Measurements from ENCODE around the gene RSPO1.

The RSPO1 gene

DNA sequence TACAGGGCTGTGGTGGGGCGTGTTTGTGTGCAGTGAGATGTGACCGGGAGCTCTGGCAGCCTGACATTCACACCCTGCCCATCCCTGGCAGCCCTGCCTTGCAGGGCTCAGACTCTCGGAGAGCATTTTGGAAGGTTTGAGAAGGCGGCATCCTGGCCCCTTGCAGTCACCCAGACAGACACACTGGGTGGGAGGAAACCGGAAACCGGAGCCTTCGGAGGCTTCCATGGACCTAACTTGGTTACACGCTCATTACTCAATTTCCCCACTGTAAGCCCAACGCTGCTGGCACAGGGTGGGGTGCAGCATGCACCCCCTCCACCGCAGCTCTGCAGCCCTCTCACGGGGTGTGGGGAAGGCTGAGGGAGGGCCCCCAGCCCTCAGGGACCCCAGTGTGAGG lies 22.2 kb upstream of the RSPO1 start:
- no peak for DNase-seq (ENCODE audit: low read depth)

DNA sequence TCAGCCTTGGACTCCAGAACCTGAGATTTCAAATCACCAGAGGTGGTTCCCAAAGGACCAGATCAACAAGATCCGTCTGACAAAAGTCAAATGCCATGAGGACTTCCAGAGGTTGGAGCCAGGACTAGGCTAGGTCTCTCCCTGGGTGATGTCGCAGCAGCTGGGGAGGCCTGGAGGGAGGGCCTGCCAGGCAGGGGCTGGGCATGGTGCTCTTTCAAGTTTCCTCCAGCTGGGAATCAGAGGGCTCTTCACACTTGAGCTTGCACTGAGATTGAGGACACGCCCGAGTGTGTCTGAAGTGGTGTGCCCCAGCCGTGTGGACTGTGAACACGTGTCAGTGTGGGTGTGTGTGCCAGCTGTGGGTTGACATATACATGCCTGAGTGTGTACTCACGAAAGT lies 21.3 kb upstream of the RSPO1 start:
- no peak for DNase-seq (ENCODE audit: low read depth)

DNA sequence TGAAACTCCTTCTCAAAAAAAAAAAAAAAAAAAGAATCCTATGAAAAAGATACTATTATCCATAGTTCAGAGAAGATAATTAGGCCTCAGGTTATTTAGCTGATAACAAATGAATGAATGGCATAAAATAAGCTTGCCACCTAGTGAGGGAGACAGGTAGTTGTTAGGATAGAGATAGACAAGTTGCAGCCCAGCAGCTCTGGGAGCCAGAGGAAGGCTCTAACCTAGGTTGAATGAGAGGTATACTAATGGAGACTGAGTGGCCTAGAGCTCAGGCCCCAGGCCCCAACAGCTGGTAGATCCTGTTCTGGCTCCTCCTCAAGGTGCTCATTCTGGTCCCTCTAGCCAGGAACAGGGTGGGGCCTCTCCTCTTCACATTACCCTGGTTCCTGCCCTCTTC lies 20.6 kb upstream of the RSPO1 start:
- no peak for DNase-seq (ENCODE audit: low read depth)

DNA sequence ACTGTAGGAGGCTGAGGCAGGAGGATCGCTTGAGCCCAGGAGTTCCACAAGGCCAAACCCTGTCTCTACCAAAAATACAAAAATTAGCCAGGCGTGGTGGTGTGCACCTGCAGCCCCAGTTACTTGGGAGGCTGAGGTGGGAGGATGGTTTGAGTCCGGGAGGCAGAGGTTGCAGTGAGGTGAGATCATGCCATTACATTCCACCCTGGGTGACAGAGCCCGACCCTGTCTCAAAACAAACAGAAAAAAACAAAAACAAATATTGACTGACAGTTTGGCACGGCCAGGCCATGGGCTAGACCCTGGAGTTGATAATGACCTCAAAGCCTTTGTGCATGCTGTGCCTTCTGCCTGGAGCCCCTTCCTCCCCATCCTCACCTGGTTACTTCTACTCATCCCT lies 19.2 kb upstream of the RSPO1 start:
- DNase-seq (ENCODE audit: low read depth): no peak

DNA sequence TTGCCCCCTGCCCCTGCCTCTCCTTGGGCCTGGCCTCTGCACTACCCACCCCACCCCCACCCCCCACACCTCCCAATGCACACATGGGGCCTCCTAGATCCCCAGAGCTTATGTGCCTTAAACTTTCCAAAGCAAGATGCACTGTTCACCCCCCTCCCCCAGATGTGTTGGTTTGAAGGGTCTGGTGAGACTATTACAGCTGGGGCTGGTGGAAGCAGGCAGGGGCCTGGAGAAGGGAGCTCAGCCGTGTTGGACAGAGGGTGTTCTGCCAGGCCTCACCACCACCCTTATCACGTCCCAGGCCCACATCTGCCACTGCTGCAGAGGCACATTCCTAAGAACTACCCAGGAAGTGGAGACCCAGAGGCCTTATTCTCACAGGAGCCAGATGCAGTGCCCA lies 18.3 kb upstream of the RSPO1 start:
- no peak for DNase-seq (ENCODE audit: low read depth)

DNA sequence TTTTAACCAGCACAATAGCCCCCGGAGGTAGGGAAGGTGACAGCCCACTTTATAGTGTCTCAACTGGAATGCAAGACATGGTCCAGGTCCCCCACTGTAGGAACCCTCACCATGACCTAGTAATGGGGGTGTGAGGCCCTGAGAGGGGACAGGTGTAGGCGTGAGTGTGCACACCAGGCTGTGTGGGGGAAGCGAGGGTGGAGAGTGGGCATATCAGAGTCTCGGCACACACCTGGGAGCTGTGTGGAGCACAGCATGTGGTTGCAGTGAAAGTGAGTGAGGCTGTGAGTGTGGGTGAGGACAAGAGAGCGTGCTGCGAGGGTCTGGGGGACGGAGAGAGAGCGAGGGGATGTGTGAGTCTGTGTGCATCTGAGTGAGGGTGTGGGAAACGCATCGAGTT lies 17.1 kb upstream of the RSPO1 start:
- no peak for DNase-seq (ENCODE audit: low read depth)

DNA sequence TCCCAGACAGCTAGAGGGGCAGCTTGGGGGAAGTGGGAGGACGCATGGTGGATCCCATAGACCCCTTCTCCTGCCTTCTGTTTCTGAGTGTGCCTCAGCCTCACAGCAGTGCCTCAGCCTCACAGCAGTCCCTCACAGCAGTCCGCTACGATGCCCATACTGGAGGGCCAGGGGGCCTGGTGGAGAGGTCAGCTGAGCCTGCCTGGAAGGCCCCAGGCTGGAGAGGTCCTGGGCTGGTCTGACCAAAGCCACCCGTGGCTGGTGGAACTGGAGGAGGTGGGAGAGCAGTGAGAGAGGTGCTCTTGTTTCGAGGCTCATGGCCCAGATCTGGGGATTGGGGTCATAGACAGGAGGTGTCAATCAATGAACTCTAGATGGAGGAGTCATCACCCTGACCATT lies 16.0 kb upstream of the RSPO1 start:
- no peak for DNase-seq (ENCODE audit: low read depth)

DNA sequence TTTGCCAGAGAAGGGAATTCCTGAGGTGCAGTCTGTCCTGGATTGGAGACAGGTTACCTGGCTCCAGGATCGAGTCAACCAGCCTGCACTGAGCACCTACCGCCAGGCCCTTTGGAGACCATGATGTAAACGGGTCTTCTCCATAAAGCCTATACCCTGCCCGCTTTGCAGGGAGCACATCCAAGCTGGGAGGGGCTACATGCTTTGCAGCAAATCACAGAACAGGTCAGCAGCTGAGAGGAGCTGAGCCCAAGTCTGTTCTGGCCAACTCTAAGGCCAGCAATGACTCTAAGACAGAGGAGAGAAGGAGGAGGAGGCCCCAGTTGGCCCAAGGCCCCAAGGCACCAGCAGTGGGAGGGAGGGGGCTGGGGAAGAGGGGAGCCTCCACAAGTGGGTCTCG lies 15.5 kb upstream of the RSPO1 start:
- DNase-seq (ENCODE audit: low read depth): no peak

DNA sequence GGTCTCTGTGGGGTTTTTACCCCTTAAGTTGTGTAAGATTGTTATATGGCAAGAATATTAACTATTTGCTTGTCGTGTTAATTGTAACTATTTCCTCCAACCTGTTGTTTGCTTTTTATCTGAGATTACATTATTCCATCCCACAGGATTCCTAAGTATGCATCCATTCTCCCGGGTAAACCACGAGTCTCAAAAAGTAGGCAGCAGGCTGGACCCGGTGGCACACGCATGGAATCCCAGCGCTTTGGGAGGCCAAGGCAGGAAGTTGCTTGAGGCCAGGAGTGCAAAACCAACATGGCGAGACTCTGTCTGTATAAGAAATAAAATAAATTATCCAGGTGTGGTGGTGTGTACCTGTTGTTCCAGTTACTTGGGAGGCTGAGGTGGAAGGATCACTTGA lies 12.6 kb upstream of the RSPO1 start:
- DNase-seq (ENCODE audit: low read depth): no peak

DNA sequence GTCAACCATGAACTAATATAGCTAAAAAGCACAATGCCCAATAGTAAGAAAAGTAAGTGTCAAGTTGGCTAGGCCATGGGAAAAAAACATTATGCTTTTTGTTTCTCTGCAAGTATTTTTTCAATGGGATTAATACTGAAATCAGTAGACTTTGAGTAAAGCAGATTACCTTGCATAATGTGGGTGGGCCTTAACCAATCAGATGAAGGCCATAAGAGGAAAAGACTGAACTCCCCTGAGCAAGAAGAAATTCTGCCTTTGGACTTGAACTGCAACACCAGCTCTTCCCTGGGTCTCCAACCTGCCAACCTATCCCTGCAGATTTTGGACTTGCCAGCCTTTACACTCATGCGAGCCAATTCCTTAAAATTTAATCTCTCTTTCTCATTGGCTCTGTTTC lies 6.4 kb upstream of the RSPO1 start:
- DNase-seq (ENCODE audit: low read depth): no peak

DNA sequence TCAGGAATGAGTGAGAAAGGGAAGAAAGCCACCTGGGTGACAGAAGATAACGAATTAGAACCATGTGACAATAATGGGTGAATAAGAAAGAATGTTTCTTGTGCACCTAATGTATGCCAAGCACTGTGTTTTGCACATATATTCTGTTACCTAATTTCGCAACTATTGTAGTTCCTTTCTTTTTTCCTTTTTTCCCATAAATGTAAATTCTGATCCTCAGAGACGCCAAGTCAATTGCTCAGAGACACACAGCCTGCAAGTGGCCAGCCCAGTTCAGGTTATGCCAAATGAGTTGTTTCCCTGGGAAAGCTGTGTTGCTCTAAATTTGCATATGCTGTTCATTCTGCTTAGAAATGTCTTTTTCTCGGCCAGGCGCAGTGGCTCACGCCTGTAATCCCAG lies 1.7 kb upstream of the RSPO1 start:
- no peak for DNase-seq (ENCODE audit: low read depth)

DNA sequence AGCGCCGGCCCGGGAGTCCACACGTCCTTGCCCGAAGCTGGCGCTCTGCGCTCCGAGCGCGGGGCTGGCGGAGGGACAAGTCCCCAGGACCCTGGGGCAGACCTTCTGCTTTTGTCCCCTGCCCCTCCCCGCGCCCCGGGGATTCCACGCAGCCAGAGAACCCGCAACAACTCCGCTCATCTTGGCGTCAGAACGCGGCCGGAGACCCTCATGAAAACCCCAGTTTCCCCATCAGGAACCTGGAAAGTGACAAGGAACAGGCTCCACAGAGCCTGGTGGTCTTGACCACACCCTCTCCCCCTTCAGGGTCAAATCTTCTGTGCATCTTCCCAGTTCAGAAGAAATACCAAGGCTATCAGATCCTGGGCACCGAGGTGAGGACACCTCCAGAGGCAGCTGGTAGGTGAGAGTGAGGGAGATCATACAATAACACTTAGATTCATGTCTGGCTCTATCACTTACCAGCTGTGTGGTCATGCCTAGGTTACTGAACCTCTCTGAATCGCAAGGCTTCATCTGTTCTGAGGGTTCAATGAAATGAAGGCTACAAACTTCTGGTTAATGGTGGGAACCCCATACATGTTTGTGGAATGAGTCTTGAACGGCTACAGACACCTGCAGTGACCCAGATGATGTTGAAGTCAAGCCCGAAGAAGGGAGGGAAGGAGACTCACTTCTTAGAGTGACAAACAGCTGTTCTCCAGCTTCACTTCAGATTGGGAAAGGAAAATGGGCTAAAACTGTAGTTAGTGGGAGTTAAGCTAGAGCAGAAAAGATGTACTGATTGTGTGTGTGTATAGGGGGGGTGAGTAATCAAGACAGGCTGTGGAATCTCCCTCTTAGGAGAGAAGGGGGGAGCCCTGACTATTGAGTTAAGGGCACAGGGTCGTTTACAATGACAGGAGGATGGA lies 555 bp upstream of the RSPO1 start:
- DNase-seq (ENCODE audit: low read depth): no peak

DNA sequence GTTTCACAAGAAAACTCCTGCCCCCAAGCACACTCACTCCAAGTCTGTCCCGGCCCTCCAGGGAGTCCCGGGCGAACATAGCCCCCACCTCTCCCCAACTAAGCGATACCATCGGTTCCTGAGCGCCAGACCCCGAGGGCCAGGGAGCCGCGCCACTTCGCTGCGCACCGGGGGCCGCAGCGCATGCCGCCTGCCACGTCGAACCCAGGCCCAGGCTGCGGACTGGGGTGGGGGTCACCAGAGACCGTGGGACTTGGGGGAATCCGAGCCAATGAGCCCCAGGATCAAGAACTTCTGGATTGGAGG lies 801 bp downstream of the RSPO1 start:
- DNase-seq (ENCODE audit: low read depth): no peak

DNA sequence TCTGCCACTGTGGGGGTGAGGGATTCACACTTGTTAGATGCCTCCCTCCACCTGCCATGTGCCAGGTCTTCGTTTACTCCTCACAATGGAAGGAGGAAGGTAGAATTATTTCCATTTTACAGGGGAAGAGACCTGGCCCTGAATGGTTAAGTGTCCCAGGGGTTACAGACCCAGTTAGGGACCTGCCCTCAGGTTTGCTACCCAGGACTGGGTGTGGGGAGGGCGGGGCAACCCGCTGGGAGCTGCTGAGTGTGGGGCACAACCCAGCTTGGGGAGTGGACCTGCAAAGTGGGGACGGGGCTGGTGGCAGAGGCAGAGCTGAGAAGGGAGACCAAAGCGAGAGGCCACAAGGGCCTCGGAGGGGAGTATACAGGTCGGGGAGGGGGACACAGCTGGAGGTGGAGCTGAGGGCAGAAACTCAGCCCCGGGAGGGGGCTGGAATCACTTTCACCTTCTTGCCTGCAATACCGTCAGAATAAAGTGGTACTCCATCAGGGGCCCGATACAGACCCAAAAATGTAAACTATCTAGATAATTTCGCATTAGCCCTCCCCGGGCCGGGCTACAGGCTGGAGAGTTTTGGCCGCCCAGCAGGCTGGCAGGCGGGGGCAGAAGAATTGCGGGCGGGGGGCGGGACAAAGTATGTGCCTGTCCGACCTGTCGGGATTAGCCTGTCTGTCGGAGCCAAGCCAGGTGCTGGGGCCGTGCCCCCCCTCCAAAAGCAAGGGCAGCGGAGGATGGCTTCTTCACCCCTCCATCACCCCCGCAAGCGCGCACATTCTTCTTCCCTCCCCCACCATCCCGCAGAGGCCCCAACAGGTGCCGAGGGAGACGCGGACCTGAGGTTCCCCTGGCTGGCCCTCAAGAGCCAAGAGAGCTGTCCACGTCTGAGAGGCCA lies 1.4 kb downstream of the RSPO1 start:
- DNase-seq (ENCODE audit: low read depth): no peak

DNA sequence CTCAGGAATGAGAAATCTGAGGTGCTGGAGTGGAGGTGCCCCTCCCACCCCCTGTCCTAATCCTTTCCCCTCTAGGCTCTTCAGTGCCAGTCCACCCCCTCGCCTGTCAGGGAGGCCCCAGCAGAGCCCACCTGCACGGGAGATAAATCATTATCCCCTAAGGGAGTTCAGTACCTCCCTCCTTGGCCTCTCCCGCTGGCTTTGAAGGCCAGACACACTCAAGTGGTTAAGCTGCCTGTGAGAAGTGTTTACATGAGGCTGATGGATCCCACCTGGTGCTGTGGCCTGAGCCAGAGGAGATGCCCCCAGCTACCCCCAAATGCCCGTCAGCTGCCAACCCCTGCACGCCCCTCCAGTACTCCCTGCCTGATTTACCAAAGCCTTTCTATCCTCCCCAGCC lies 3.7 kb downstream of the RSPO1 start:
- no peak for DNase-seq (ENCODE audit: low read depth)

DNA sequence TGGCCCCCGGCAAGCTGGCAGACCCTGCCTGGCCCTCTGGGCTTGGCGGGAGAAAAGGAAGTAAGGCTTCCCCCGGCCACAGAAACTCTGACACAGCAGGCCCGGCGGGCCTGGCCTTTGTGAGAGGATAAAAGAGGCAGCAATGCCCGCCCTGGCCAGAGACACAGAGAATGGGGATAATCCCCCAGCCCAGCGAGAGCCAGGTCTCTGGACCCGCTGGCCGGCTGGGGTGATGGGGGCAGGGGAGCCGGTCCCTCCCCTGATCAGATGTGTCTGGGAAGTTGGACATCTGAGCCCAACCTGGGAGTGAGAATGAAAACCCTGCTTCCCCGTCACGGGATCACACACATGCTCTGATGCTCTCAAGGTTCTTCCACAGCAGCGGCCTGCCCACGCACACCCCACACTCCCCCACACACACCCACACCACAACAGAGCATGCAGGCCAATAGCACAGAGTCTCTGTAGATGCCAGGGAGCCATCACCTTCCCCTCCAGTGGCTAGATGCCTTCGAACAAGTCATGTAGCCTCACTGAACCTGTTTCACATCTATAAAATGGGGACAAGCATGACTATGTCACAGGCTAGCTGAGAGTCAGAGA lies 4.2 kb downstream of the RSPO1 start:
- DNase-seq (ENCODE audit: low read depth): no peak

DNA sequence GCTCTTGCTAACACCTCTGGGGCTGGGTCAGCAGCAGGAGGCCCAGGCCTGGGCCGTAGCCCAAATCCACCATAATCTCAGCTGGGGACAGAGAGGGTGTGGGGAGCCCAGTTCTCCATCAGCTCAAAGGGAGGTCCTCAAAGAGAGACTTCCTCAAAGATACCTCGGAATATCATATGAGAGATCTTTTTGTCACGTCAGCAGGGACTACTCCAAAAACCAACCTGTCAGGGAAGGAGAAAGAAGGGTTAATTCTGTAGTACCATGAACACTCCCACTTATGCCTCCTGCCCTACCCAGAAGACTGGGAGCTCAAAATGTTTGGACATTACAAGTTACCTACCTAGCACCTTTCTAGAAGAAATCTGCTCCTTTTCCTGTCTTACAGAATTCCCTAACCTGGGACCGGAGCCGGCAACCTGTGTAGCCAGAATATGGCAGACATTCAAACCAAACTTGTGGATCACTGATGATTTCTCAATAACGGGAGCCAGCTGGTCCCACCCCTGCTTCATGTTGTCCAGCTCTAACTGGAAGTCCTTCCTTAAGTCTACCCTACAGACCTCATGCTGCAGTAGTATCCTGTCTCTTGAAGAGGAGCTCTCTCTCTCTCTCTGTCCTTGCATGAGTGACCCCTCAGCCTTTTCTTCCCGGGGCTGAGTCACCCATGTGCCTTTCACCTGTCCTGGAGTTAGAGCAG lies 4.8 kb downstream of the RSPO1 start:
- no peak for DNase-seq (ENCODE audit: low read depth)

DNA sequence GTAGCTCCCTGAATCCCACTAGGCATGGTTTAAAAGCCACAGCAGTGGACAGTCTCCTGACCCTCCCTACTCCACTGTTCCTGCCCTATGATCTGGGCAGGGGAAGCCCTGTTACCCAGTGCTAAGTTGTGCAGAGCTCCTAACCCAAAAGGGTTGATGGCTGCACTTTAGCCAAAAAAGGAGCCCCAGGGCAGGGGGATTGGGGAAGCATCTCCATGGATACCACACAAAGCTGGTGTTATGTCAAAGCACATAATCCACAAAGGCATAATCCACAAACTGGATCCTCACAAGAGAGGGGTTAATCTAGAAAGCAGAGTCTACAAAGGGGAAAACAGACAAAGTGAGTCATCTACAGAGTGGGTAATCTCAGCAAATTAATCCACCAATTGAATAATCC lies 5.7 kb downstream of the RSPO1 start:
- no peak for DNase-seq (ENCODE audit: low read depth)

DNA sequence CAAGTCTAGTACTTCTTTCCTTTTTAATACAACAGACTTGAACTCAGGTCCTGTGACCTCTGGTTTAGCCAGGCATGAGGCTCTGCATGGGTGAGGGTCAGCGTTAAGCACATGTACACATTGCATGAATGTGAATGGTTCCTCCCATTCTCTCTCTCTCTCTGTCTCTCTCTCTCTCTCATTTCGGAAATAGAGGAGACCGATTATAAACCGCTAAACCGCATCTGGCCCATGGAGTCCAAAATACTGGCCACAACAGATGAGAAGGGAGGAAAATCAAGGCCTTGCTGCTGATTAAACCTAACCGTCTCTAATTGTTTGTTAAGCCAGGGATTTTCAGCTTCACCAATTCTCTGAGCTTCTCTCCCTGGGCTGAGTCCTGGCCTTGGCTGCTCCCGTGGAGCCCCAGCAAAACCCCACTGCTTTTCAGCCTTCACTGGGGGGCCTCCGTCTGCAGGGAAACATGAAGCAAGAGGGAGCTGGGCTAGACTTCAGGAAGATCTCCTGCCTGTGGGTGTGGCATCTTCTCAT lies 6.6 kb downstream of the RSPO1 start:
- no peak for DNase-seq (ENCODE audit: low read depth)

DNA sequence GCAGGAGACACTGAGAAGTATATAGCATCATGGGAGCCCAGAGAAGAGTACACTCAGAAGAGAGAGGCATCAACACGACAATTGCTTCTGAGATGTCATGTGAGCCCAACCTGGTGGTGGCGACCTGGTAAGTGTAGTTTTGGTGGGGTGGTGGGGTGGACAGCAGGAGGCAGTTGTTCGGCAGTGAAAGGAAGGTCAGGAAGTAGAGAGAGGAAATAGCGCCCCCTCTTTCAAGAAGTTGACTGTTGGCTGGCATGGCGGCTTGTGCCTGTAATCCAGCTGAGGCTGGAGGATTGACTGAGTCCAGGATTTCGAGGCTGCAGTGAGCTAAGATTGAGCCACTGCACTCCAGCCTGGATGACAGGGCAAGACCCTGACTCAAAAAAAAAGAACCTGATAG lies 12.6 kb downstream of the RSPO1 start:
- DNase-seq (ENCODE audit: low read depth): no peak

DNA sequence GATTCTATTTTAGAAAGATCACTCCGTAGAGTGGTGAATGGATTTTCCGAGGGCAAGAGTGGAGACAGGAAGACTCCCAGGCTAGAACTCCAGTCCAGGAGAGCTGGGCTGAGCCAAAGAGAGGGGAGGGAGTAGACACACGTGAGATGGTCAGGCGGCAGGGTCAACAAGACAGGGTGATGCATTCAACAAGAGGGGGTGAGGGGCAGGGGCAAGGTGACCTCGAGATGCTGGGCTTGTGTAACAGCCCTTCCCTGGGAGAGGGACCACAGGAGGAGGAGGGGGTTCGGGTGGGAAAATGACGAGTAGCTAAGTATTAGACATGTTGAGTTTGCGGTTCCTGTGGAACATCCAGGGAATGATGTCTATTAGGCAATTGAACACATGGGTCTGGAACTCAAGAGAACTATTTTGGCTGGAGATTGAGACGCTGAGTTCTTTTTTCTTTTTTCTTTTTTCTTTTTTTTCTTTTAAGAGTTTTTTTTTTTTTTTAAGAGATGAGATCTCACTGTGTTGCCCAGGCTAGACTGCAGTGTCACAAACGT lies 13.3 kb downstream of the RSPO1 start:
- no peak for DNase-seq (ENCODE audit: low read depth)

DNA sequence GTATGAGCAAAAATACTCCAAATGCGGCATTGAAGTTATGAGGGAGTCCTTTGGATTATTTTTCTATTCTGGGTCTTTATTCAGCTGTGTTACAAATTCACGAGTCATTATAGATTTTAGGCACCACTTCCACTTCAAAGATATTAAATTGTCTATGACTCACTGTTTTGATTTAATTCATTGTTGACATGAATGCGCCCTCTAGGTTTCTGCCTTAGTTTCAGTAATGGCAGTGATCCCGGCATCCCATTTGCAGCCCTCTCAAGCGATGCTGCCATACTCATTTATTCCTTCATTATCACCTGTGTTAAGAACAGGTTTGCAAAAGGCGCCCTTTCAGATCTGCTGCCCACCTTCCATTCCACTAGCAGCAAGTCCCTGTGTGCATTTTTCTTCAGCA lies 14.0 kb downstream of the RSPO1 start:
- no peak for DNase-seq (ENCODE audit: low read depth)

All from activated T-helper 1 cell treated with Interleukin-2 at 50 U/mL for 16 hours (primary cell).